Stimulated activated CD8-positive, alpha-beta memory T cell treated with anti-CD3 and anti-CD28 coated beads, Interleukin-7, amount 100 ng/mL, for 48 hours (primary cell): ENCODE data around the gene LBH.
"Not testable (repeated sequence)": the region's sequence is repeated elsewhere in the genome, so short reads cannot be mapped to it uniquely, and the experiment has no call there.

ENCODE experiments used
- DNase-seq, 2 donors: peaks; one replicate each; pipeline ENCODE4 v3.0.0-alpha.2; 2020; ENCODE audit warnings: low read depth in 1 of 2; ENCODE audit errors: extremely low read depth in 1 of 2

Gene LBH

DNA sequence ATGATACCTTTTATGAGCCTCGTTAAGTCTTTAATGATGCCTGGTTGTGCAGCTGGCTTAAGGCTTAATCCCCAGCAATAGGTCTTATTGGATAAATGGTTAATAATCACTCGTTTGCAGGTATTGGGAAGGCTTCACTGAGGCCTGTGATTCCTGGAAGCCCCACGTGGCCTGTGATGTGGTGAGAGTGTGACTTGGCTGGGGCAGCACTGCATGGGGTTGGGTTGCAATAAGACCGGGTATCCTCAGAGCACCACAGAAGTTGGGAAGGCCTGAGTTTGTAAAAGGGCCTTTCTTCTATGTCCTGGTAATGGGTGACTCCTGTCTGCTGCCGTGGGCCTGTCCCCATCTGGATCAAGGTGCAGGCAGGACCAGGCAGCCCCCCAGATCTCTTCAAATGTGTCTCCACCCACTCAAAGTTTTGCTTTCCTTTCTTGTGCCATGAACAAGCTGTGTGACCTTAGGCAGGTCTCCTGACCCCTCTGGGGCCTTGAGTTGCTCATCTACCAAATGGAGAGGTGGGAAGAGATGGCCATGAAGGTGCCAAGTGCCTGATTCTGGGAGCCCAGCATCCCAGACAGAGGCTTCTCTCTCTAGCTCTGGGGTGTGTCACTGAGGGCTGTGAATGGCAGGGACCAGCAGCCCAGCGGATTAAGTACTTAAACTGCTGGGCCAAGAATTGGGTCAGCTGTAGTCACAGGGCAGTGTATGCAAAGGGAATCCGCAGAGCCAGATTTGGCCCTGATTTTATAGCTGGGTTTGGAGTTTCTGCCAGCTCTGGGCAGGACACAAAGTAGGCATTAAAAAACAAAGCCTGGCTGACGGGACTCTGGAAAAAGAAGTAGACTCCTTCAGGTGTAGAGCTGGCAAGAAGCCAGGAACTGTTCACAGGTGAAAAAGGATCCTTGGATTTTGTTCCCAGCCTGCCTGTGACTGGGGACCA lies 24.4 kb downstream of the LBH start:
- DNase-seq = no peak

DNA sequence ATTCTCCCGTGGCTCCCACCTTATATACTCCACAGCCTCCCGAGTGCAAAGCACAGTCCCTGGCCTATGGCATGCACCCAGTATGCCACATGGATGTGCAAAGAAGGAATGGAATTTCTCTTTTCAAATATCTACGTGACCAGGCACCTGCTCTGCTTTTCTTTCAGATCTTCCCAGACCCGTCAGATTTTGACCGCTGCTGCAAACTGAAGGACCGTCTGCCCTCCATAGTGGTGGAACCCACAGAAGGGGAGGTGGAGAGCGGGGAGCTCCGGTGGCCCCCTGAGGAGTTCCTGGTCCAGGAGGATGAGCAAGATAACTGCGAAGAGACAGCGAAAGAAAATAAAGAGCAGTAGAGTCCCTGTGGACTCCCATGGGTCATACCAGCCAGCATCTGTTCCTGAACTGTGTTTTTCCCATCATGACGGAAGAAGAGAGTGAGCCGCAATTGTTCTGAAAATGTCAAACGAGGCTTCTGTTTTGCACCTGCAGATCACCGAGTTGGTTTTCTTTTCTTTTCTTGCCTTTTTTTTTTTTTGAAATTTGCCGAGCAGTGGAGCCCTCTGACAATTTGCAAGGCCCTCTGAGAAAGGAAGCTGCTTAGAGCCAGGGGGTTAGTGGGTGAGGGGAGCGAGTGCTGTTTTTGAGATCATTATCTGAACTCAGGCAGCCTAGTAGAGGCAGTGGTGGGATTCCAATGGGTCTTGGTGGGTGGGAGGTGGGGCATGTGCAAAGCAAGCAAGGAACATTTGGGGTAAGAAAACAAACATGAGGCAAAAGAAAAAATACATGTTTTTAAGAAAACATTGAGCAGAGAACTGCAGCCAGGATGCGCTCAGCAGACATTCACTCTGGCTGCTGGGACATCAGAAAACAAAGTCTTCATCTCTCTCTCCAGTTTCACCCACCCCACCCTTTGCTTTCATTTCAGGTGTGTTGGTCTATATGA lies 26.2 kb downstream of the LBH start:
- no peak for DNase-seq

DNA sequence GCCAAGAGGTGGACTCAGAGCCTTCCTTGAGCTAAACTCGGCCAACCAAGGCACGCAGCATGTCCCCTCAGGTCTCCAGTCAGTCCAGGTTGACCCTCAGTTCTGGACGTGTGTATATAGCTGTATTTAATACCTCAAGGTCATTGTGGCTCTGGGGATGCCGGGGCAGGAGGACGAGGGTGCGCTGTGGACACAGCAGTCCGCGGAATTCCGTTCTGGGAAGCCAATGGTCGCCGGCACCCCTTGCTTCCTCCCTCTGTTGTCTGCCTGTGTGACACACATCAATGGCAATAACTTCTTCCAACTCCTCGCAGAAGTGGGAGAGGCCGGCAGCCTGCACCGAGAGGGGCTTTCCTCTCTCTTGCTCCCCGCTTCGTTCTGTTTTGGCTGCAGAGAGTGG lies 27.7 kb downstream of the LBH start:
- DNase-seq = no peak

DNA sequence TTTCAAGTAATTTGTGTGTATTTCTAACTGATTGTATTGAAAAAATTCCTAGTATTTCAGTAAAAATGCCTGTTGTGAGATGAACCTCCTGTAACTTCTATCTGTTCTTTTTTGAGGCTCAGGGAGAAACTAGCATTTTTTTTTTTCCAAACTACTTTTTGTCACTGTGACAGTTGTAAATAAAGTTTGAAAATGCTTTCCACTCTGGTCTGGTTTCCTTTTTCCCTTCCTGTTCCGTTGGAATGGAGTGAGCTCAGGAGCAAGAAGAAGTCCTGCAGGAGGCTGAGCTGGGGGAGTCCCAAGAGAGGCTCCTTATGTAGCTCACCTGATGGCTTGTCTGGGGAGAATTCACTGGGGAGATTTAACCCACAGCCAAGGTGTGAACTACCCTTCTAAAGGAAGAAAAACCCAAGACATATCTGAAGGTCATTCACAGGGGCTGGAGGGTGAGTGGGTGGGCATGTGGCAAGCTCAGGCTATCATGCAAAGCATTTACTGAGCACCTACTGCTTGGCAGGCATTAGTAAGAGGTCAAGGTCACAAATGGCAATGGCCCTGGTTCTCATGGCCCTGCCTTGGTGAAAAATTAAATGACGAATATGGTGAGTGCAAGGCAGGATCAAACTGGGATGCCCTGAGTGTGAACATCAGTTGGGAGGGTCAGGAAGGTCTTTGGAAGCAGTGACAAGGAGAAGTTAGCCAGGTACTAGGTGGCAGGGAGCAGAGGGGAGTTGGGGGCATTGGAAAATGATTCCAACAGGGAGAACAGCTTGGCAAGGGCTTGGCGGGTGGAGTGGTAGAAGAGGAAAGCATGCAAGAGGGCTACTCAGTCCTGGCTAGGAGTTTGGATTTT lies 28.7 kb downstream of the LBH start:
- DNase-seq = no peak

DNA sequence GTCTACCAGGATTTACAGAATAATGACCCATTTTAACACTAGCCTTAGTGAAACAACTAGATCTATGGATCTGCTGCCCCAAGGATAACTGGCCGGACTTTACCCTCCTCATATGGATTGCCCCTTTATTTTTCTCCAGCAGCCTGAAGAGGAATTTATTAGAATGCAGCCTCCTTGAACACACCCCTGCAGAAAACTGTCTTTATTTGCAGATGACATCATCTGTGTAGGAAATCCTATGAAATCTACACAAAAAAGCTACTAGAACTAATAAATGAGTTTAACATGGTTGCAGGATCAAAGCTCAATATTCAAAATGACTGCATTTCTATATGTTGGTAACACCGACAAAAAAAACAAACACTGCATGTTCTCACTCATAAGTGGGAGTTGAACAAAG lies 29.6 kb downstream of the LBH start:
- DNase-seq = no peak

DNA sequence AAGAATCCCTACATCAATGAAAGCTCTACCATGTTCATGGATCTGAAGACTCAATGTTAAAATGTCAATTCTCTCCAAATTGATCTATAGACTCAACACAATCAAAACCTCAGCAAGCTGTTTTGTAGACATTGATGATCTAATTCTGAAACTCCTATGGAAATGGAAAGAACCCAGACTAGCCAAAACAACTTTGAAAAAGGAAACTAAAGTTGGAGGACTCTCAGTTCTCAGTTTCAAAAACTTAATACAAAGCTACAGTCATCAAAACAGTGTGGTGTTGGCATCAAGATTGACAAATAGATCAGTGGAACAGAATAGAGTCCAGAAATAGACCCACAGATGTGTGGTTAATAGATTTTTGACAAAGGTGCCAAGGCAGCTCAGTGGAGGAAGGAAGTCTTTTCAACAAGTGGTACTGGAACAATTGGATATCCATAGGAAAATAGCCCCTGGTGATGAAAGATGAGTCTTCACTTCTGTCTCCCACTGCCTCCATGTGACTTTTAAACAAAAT lies 30.4 kb downstream of the LBH start:
- no peak for DNase-seq

DNA sequence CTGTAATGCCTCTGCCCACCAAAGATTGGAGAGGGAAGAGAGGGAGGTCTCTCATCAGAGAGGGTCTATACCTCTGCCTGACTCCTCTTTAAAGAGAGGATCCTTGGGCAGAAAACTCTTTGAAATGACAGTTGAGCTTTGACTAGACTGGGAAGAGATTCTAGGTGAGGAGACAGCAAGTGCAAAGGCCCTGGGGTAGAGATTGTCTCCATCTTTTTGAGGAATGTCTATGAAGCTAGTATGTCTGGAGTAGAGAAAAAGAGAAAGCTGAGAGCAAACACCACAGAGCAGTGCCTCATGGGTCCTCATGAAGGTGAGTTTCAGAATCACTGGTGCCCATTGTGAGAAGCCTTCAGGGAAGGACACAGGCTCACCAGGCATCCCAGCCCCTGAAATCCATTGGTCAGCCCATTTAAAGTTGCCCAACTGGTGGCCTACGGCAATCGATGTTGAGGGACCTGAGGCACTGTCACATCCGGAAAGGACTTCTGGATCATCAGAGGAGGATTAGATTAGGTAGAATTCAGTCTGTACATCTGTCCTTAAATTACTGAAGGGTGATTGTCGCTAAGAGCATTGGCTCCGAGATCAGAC lies 31.5 kb downstream of the LBH start:
- no peak for DNase-seq

DNA sequence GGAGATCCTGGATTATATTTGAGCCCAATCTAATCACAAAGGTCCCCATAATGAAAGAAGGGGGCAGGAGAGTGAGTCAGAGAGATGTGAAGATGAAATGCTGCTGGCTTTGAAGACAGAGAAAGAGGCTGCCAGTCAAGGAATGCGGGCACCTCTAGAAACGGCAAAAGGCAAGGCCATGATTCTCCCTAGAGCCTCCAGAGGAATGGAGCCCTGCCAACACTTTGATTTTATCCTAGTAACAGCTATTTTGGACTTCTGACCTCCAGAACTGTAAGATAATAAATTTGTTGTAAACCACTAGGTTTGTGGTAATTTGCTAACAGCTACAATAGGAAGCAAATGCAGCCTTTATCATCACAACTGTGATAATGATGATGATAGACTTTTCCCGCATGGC lies 32.9 kb downstream of the LBH start:
- DNase-seq = no peak

DNA sequence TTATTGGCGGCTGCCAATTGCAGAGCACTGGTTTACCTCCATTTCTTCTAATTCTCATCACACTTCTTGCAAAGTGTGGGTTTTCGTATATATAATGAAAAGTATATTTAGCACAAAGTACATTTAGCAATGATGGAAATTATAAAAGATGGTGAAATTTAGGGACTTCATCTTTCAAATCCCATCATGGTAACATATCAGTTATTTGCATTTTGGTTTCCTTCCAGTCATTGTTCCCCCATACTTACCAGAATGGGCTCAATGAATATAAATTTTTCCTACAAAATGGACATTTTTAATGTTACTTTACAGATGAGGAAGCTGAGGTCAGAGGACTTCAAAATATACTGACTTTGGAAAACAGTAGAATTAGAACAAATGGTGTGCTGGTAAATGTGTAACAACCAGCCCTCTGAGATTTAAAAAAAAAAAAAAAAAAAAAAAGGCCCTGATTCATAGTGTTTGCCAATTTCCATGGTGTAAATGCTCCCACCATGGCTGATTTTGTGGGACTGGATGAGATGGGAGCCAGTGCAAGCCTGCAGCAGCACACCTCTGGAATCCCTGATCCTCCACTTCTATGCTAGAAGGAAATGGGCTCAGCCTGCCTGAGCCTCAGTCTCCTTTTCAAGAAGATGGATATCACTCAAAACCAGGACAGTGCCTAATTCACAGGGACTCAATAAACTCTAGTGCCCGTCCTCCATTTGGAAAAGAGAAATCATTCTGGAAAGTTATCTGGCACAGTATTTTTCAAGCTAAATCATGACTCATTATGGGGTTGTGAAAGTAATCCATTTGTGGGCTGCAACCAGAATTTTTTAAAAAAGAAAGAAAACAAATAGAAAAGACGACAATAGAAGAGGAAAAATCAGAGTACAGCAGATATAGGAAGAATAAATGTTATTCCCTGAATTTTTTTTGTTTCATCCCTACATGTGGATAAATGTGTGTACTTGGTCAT lies 34.0 kb downstream of the LBH start:
- DNase-seq = no peak

DNA sequence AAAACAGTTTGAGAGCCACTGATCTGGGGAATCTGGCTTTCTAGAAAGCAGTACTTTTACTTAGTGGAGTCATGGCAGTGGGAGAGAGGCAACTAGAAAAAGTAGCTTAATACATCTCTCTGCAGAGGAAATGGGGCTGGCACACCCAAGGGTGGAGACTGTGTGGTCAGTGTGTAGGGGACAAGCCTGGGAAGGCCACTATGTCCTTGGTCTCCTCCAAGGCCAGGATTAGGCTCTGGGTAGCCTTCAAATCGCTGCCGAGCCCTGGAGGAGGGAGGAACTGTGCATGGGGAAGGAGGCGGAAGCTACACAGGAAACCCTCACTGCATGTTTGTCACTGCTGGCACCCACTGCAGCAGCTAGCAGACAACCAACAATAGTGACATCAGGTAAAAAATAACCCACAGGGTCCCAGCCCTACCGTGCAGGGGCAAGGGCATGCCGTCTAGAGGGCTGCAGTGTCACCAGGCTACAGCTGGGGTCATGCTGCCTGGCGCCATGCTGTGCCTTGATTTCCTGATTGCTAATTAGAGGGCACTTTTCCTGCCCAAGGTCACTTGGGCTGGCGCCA lies 34.8 kb downstream of the LBH start:
- peak in 1 of 2 donors; percentile 22 for DNase-seq

DNA sequence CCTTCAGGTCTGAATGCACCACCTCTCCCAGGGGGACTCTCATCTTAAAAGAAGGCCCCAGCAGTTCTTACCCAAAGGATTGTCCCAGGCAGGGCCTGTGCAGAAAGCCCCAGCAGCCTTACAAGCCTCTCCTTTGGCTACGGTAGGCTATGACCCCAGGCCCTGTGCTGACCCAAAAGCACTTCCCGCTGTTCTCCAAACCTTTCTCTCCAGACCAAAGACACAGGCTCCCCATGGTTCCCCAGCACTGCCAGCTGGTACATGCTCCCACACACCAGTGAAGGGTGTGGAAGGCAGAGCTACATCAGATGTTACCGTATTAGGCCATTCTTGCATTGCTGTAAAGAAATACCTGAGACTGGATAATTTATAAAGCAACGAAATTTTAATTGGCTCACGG lies 35.4 kb downstream of the LBH start:
- no peak for DNase-seq

DNA sequence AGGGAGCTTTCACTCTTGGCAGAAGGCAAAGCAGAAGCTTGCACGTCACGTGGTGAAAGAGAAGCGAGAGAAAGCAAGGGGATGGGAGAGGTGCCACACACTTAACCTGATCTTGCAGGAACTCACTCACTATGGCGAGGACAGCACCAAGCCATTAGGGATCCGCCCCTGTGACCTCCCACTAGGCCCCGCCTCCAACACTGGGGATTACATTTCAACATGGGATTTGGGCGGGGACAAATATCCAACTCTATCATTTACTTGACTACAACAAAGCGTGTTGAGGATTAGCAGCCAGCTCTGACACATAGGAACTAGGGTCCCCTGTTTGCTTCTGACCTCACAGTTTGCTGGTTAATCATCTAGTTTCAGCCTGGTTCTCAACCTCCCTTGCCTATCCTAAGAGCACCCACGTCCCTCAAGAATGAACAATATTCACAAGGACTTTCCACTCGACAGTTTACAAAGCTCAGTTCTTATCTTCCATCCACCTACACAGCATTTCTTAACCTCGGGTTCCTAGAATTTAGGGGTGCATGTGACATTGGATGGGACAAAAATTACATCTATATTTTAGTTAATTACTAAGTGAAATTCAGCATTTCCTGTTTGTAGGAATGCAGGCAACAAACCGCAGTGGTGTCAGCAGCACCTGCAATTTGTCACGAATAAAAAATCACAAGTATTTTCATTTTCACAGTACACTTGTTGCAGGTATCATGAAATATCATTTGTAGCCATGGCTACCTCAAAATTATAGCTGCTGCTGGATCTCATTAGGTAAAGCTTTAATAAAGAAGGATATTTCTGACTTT lies 36.0 kb downstream of the LBH start:
- peak in 1 of 2 donors; percentile 47 for DNase-seq

DNA sequence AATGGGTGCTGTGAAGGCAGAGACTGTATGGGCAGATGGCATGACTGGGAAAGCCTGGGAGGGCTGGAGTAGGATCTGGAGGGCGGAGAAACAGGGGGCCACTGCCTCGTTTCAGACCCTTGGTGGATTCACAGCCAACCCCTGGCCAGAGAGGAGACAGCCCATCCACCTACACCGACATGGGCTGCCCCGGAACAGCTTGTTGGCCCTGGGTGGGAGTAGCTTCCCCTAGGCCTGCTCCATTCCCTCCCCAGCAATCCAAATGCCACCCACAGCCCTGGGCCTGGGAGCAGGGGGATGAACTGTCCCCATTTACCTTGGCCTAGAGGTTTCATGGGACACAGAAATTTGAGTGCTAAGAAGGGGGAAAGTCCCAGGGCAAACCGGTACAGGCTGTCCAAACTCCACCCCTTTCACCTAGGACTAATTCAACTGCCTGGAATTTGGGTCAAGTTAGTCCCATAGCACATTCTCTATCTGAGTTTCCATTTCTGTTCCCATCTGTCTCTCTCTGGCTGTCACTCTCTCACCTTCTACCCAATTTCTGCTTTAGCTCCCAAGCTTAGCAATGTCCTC lies 37.0 kb downstream of the LBH start:
- DNase-seq = no peak

DNA sequence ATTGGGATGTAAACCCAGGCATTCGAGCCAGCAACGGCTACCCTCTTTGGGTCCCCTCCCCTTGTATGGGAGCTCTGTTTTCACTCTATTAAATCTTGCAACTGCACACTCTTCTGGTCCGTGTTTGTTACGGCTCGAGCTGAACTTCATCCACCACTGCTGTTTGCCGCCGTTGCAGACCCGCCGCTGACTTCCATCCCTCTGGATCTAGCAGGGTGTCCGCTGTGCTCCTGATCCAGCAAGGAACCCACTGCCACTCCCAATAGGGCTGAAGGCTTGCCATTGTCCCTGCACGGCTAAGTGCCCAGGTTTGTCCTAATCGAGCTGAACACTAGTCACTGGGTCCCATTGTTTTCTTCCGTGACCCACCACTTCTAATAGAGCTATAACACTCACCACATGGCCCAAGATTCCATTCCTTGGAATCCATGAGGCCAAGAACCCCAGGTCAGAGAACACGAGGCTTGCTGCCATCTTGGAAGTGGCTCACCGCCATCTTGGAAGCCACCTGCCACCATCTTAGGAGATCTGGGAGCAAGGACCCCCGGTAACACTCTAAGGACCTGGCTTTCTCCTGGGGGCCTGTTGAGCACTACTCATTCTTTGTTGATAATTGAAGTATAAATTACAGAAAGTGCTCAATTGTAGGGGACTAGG lies 37.9 kb downstream of the LBH start:
- not testable (repeated sequence) for DNase-seq

DNA sequence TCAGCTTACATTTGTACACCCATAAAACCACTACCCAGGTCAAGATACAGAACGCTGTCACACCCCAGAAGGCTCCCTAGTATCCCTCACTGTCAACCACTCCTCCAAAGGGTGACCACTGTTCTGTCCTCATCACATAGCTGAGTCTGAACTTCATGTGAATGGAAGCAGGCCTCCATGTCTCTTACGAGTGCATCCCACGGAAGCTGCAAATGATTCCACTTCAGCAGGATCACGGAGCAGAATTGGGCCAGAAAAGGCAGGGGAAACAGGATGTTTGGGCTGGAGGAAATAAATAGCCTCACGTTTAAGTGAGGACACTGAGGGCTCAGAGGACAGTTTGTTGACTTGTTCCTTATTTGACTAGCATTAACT lies 38.4 kb downstream of the LBH start:
- DNase-seq = no peak

DNA sequence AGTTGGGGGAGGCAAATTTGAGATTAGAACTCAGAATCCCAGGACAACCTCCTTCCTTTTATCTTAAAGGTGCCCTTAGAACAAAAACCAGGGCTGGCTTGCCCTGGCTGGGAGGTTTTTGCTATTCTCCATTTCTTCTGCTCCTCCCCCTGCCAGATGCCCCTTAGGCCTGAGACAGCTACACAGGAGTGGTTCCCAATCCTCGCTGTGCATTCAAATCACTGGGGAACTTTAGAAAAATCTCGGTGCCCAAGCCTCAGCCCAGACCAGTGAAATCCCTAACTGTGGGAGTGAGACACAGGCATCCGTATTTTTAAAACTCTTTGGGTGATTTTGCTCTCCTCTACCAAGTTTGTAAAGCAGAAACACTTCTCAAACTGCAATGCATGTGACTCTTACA lies 38.8 kb downstream of the LBH start:
- no peak for DNase-seq

DNA sequence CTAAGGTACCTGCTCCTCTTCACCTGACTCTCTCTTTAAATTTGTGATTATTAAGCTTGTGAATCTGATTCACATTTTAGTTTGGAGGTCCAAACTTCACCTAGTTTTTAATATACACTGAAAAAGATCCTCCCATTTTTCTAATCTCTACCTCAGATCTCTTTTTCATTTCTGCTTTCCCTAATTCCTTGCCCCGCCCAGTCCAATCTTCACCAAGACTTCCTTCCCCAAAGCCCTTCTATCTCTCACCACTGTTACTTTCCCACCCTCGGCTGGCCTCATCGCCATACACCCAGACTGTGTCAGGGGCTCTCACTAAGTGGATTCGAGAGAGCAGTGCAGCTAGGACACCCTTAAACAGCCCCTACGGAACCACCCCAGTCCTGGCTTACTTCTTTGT lies 40.0 kb downstream of the LBH start:
- no peak for DNase-seq
